Nucleus accumbens (tissue), 56 donors: ENCODE data around the gene CLCA4.

Source experiments
- DNase-seq, 56 donors: peaks; one replicate each; lab custom pipeline; 2025; lab: John Stamatoyannopoulos, UW

CLCA4 gene

GRCh38 chr1:86546787-86547221, at the start of gene CLCA4:
Gene CLCA4 (plus strand): TSS chr1:86547078. CDS start chr1:86547120, 42 bp downstream.
- peak in 1 of 56 donors; percentile 13 for DNase-seq

- DNase-seq = no peak
These were observed 48.6 kb upstream of the CLCA4 start for GRCh38 chr1:86498281-86498680.

- DNase-seq = no peak
These were observed 46.8 kb upstream of the CLCA4 start for GRCh38 chr1:86499987-86500593.

- no peak for DNase-seq
These were observed 46.2 kb upstream of the CLCA4 start for GRCh38 chr1:86500714-86501113.

- DNase-seq = peak in 2 of 56 donors; percentile 5 to 11
These were observed 44.7 kb upstream of the CLCA4 start for GRCh38 chr1:86502125-86502646.

GRCh38 chr1:86502721-86503405, 44.0 kb upstream of the CLCA4 start:
- DNase-seq = peak in 7 of 56 donors; percentile 3 to 55 (median 17)

GRCh38 chr1:86503406-86504136, 43.3 kb upstream of the CLCA4 start:
- peak in 25 of 56 donors; percentile 5 to 49 (median 28) for DNase-seq

- DNase-seq = peak in 2 of 56 donors; percentile 20 to 23
These were observed 42.8 kb upstream of the CLCA4 start for GRCh38 chr1:86504137-86504479.

GRCh38 chr1:86504895-86505563, 41.8 kb upstream of the CLCA4 start:
- no peak for DNase-seq

GRCh38 chr1:86505564-86505902, 41.3 kb upstream of the CLCA4 start:
- DNase-seq = no peak

- peak in 2 of 56 donors; percentile 2 to 21 for DNase-seq
These were observed 38.8 kb upstream of the CLCA4 start for GRCh38 chr1:86507935-86508582.

GRCh38 chr1:86508583-86508969, 38.3 kb upstream of the CLCA4 start:
- no peak for DNase-seq

- peak in 23 of 56 donors; percentile 5 to 57 (median 28) for DNase-seq
These were observed 31.3 kb upstream of the CLCA4 start for GRCh38 chr1:86515597-86515996.

GRCh38 chr1:86516335-86516734, 30.5 kb upstream of the CLCA4 start:
- no peak for DNase-seq

GRCh38 chr1:86517336-86517735, 29.5 kb upstream of the CLCA4 start:
- no peak for DNase-seq

GRCh38 chr1:86520789-86521521, 25.9 kb upstream of the CLCA4 start:
- DNase-seq = no peak

- DNase-seq = no peak
These were observed 25.4 kb upstream of the CLCA4 start for GRCh38 chr1:86521522-86521891.

GRCh38 chr1:86522240-86522639, 24.6 kb upstream of the CLCA4 start:
- DNase-seq = no peak

- no peak for DNase-seq
These were observed 23.1 kb upstream of the CLCA4 start for GRCh38 chr1:86523670-86524354.
